Gastrocnemius medialis (tissue), 4 donors: ENCODE measurements around the gene SLC48A1. TPM values are rescaled to one million over a fixed set of nuclear protein-coding genes. Genes with fewer than 3 reads are reported as not detected.
A peak's percentile ranks its signal among the peaks of the same experiment; 100 is the strongest.

Experiments
- ATAC-seq, 2 donors: fragments of 150-250 bp; one replicate each; pipeline ENCODE4 v1.9.1; 2016
- DNase-seq, 2 donors: peaks; one replicate each; pipeline ENCODE4 v3.0.0-alpha.2; 2019
- H3K27ac ChIP-seq, 4 donors: fragments of 200-600 bp; sonication (generic); 1 replicate in 1 of 4; 2 replicates in 3 of 4; pipeline ENCODE4 v1.5.1; 2016 to 2018; ENCODE audit warnings: mild to moderate bottlenecking in 2 of 4, moderate library complexity in 1 of 4
- H3K27me3 ChIP-seq, 3 donors: fragments of 200-600 bp; sonication (generic) in 2 of 3; 1 replicate in 1 of 3; 2 replicates in 2 of 3; pipeline versions ENCODE4 v1.5.1 to v1.6.0; 2016 to 2019; ENCODE audit warnings: mild to moderate bottlenecking in 1 of 3, moderate library complexity in 1 of 3
- H3K36me3 ChIP-seq, 2 donors: fragments of 200-600 bp; sonication (generic) in 1 of 2; one replicate each; pipeline ENCODE4 v1.5.1; 2017 to 2018
- H3K4me1 ChIP-seq, 2 donors: fragments of 200-600 bp; sonication (generic) in 1 of 2; one replicate each; pipeline ENCODE4 v1.5.1; 2016 to 2017; ENCODE audit warnings: mild to moderate bottlenecking in 2 of 2
- H3K4me3 ChIP-seq, 4 donors: fragments of 200-600 bp; sonication (generic) in 3 of 4; 1 replicate in 1 of 4; 2 replicates in 3 of 4; pipeline ENCODE4 v1.5.1; 2016 to 2019; ENCODE audit warnings: mild to moderate bottlenecking in 2 of 4
- H3K9me3 ChIP-seq, 3 donors: fragments of 200-600 bp; sonication (generic) in 2 of 3; 1 replicate in 1 of 3; 2 replicates in 2 of 3; pipeline ENCODE4 v1.5.1; 2016 to 2019
- CTCF ChIP-seq, 5 experiments: fragments of 450-650 bp in 3 of 5; fragments of 200-600 bp in 2 of 5; sonication (generic) in 2 of 5; IDR thresholded peaks in 4 of 5; conservative IDR thresholded peaks in 1 of 5; 1 replicate in 4 of 5; 2 replicates in 1 of 5; pipeline ENCODE4 v1.5.1; 2016 to 2019; ENCODE audit warnings: antibody characterized with exemption in 5 of 5, mild to moderate bottlenecking in 3 of 5, moderate library complexity in 3 of 5
- POLR2A ChIP-seq, 2 donors: fragments of 450-650 bp; IDR thresholded peaks; one replicate each; pipeline ENCODE4 v1.6.1; 2017; ENCODE audit warnings: antibody characterized with exemption in 2 of 2, mild to moderate bottlenecking in 2 of 2, moderate library complexity in 2 of 2
- in situ Hi-C, 4 donors: fragments of 200-750 bp; cut with MboI; loops; one replicate each; pipeline versions ENCODE4 v1.15.0 to v1.8.0; 2017; ENCODE audit warnings: low sequenced_read_pairs in 4 of 4
- intact Hi-C: fragments of 100-400 bp; cut with DNase I; formaldehyde crosslinking; loops from one replicate; pipeline ENCODE4 v1.15.1; 2023; ENCODE audit warnings: low total_unique reads
- total RNA-seq, 4 donors: library from RNA; depleted of rRNA; stranded (reverse); fragments of >200 nt; gene quantifications; one replicate each; pipeline versions ENCODE4 v1.1.0 to v1.2.3, GENCODE V29; 2016

Gene SLC48A1
- total RNA-seq, 4 donors from 2014 or later, result 28.3 to 62.6 (median 45.6) TPM

DNA sequence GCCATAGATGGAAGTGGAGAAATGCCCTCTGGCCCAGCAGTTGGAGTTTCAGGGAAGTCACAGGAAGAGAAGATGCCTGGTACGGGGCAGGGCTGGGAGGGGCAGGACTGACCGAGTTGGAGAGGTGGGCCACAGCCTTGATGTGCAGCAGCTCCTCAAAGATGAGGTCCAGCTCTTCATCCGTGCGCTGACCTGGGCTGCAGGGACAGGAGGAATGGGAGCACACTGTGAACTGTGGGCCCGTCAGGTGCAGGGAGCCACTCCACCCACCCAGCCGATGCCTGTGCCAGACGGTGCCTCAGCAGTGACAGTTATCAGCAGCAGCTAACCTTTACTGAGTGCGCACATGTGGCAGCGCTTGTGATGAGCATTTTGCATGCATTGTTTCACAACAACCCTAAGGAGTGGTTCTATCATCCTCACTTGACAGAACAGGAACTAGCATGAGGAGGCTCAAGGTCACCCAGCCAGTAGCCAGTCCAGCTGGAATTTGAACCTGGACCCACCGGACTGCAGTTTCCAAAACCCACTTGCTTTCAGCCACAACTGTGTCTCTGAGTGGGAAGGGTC is 22.7 kb upstream of the SLC48A1 start:
- in situ Hi-C loops (no loop called here), intact Hi-C loops (no loop called here)
- H3K4me3 ChIP-seq, result no peak overlapping the region
- H3K9me3 ChIP-seq, result no peaks in the 10 kb centered on the region
- no peak for TF ChIP-seq CTCF (IDR thresholded peaks at IDR 0.05 in 4 of 5, conservative IDR thresholded peaks at IDR 0.05 in 1 of 5)
- TF ChIP-seq POLR2A (IDR thresholded peaks at IDR 0.05), result no peak
- peak overlapping the region in 1 of 4 donors; percentile 75 for H3K27ac ChIP-seq
- H3K27me3 ChIP-seq, result no peaks in the 10 kb centered on the region
- H3K36me3 ChIP-seq, result no peaks in the 10 kb centered on the region
- DNase-seq (no peak), ATAC-seq (no peak)
- H3K4me1 ChIP-seq, result peaks cover 33 to 41% of the 10 kb centered on the region in 2 donors

DNA sequence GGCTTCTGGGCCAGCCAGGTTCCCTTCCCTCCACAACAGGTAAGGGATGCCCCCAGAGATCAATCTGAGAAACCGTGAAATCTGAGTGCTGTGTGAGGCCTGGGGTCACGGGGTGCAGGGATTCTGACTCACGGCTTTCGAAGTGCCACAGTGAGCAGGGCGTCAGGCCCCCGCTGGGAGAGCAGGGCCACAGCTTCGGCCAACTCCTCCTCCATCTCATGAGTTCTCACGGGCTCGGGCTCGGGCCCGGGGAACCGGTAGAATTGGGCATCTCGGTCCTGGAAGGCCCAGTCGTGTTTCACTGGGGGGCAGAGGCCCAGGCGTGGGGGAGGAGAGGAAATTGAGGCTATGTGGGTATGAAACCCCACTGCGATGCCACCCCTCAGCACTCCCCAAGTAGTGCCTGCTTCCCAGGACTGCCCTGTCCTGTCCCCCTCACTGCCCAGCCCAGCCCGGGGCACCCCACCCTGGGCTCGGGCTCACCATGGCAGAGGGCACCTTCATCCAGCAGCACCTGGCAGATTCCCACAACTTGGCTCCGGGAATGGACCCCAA is 22.0 kb upstream of the SLC48A1 start:
- no peak for ATAC-seq
- H3K27me3 ChIP-seq, result no peaks in the 10 kb centered on the region
- in situ Hi-C loops (no loop called here), intact Hi-C loops (no loop called here)
- no peak overlapping the region for H3K4me3 ChIP-seq
- DNase-seq, result no peak
- peak overlapping the region in 3 of 4 donors; percentile 18 to 82 (median 75) for H3K27ac ChIP-seq
- no peaks in the 10 kb centered on the region for H3K9me3 ChIP-seq
- TF ChIP-seq POLR2A (IDR thresholded peaks at IDR 0.05) (no peak), CTCF (IDR thresholded peaks at IDR 0.05 in 4 of 5, conservative IDR thresholded peaks at IDR 0.05 in 1 of 5) (no peak)
- H3K4me1 ChIP-seq, result peaks cover 33 to 42% of the 10 kb centered on the region in 2 donors
- no peaks in the 10 kb centered on the region for H3K36me3 ChIP-seq

- Histone ChIP-seq H3K27ac (peak overlapping the region in 3 of 4 donors; percentile 18 to 82 (median 75)), H3K36me3 (no peaks in the 10 kb centered on the region), H3K4me1 (peaks cover 33 to 42% of the 10 kb centered on the region in 2 donors), H3K9me3 (no peaks in the 10 kb centered on the region), H3K27me3 (no peaks in the 10 kb centered on the region), H3K4me3 (no peak overlapping the region)
- in situ Hi-C loops, result no loop called here
- DNase-seq (no peak), ATAC-seq (no peak)
- intact Hi-C loops, result no loop called here
- TF ChIP-seq POLR2A (IDR thresholded peaks at IDR 0.05) (no peak), CTCF (IDR thresholded peaks at IDR 0.05 in 4 of 5, conservative IDR thresholded peaks at IDR 0.05 in 1 of 5) (no peak)
These were observed 21.5 kb upstream of the SLC48A1 start for GRCh38 chr12:47751561-47751960.

DNA sequence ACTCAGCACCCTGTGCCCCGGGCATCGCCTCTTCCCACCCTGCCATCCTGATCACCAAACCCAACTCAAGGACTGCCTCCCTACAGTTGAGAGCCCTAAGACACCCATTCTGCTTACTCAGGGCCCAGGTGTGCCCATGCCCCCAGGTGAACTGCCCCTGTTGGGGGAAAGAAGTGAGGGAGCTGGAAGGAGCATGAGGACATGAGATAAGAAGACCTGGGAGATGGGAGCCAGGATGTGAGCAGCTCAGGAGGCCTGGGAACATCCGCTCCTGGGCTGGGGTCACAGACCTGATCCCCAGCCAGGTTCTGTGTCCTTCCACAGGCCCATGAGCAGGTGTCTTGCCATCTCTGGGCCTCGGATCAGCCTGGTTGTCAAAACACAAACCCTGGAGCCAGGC is 20.9 kb upstream of the SLC48A1 start:
- peaks cover 33 to 42% of the 10 kb centered on the region in 2 donors for H3K4me1 ChIP-seq
- H3K36me3 ChIP-seq, result no peaks in the 10 kb centered on the region

More for the DNA sequence above, 20.9 kb upstream of the SLC48A1 start:
- H3K27me3 ChIP-seq, result no peaks in the 10 kb centered on the region
- ATAC-seq, result no peak
- H3K27ac ChIP-seq, result peak overlapping the region; percentile 75 to 90 (median 78)
- no peaks in the 10 kb centered on the region for H3K9me3 ChIP-seq
- intact Hi-C loops (no loop called here), in situ Hi-C loops (no loop called here)
- TF ChIP-seq CTCF (IDR thresholded peaks at IDR 0.05 in 4 of 5, conservative IDR thresholded peaks at IDR 0.05 in 1 of 5), result no peak
- no peak overlapping the region for H3K4me3 ChIP-seq
- DNase-seq, result no peak
